ENCODE measurements around the gene HAUS8. TPM values are rescaled to one million over a fixed set of nuclear protein-coding genes. Genes with fewer than 3 reads are reported as not detected.

The HAUS8 gene
- total RNA-seq, 4 donors from 2014 or later: 6.4 to 9.1 (median 6.8) TPM

DNA sequence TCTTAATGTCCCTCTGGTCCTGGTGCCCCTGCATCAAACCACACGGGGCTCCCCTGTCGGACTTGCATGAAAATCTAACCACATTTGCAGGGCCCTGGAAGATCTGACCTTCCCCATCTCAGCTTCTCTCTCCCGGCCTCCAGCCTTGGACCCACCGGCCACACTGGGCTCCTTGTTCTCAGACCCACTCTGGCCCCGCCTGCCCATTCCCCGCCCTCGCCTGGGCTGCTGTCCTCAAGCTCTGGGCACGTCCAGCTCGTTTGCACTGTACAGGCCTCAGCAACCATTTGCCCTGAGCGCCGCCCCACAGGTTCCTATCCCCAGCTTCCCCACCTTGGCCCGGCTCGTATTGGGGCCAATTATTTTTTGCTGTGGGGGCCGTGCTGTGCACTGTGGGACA is 10.9 kb upstream of the HAUS8 start:
- no peaks in the 10 kb centered on the region for H3K9me3 ChIP-seq
- no peak overlapping the region for H3K27ac ChIP-seq
- 93 to 94% methylated on average over 13 to 14 of the region's 14 CpGs for WGBS, 2 donors
- H3K4me1 ChIP-seq: peaks cover 0 to 8% of the 10 kb centered on the region in 2 donors
- TF ChIP-seq POLR2A (IDR thresholded peaks at IDR 0.05): no peak
- TF ChIP-seq, protein P1, sequence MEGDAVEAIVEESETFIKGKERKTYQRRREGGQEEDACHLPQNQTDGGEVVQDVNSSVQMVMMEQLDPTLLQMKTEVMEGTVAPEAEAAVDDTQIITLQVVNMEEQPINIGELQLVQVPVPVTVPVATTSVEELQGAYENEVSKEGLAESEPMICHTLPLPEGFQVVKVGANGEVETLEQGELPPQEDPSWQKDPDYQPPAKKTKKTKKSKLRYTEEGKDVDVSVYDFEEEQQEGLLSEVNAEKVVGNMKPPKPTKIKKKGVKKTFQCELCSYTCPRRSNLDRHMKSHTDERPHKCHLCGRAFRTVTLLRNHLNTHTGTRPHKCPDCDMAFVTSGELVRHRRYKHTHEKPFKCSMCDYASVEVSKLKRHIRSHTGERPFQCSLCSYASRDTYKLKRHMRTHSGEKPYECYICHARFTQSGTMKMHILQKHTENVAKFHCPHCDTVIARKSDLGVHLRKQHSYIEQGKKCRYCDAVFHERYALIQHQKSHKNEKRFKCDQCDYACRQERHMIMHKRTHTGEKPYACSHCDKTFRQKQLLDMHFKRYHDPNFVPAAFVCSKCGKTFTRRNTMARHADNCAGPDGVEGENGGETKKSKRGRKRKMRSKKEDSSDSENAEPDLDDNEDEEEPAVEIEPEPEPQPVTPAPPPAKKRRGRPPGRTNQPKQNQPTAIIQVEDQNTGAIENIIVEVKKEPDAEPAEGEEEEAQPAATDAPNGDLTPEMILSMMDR (IDR thresholded peaks at IDR 0.05): no peak
- no peak overlapping the region for H3K4me3 ChIP-seq (replicated peaks in 1 of 3)
- H3K36me3 ChIP-seq: no peaks in the 10 kb centered on the region
- intact Hi-C loops (cut with DNase I): no loop called here
- H3K27me3 ChIP-seq: no peaks in the 10 kb centered on the region
- no peak for DNase-seq

DNA sequence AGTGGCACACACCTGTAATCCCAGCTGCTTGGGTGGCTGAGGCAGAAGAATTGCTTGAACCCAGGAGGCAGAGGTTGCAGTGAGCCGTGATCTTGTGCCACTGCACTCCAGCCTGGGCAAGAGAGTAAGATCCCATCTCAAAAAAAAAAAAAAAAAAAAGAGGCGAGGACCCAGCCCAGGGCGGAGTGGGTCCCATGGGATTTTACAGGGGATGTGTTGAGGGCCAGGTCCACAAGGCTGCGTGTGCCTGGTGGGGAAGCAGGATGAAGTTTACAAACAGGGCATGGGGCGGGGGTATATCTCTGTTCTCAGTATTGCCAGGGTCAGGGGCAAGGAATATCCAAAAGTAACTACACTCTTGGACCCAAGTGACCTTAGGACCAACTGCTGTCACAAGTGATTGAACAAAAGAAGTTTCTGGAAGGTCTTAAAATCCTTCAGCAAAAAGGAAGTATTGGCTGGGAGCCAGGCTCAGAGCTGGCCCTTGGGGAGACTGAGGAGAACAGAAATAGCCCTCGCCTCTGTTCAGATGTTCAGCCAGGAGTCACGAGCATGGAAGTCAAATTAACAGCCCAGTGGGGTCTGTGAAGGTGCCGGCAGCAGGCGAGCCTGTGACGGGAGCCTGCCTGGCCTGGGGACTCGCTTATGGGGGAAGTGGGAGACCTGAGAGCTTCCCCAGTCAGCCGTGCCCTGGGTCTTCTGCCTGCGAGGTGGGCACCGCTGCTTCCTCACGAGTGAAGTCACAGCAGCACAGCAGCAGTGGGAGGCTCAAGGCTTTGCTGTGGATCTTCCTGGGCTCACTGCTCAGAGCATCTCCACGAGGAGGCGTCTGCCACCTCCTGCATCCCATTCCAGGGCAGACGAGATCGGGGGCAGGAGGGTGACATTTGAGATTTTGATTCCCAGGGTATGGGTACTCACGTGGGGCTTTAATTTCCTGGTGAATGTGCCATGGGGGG is 6.7 kb upstream of the HAUS8 start:
- Histone ChIP-seq H3K27me3 (no peaks in the 10 kb centered on the region), H3K36me3 (no peaks in the 10 kb centered on the region), H3K4me3 (replicated peaks in 1 of 3) (no peak overlapping the region), H3K27ac (no peak overlapping the region), H3K9me3 (no peaks in the 10 kb centered on the region), H3K4me1 (peaks cover under 1 to 28% of the 10 kb centered on the region in 2 donors)
- intact Hi-C loops (cut with DNase I): no loop called here
- TF ChIP-seq, protein P1 (IDR thresholded peaks at IDR 0.05): no peak
- TF ChIP-seq POLR2A (IDR thresholded peaks at IDR 0.05): no peak
- 69 to 77% methylated on average over 15 to 19 of the region's 20 CpGs for WGBS, 2 donors
- DNase-seq: no peak

DNA sequence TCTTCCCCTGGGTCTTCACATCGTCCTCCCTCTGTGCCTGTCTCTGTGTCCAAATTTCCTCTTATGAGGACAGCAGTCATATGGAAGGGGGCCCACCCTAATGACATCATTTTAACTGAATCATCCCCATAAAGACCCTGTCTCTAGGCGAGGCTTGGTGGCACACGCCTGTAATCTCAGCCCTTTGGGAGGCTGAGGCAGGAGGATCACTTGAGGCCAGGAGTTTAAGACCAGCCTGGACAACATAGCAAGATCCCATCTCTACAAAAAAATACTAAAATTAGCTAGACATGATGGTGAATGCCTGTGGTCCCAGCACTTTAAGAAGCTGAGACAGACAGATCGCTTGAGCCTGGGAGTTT is 5.2 kb upstream of the HAUS8 start:
- no peaks in the 10 kb centered on the region for H3K27me3 ChIP-seq
- no peaks in the 10 kb centered on the region for H3K9me3 ChIP-seq
- peaks cover 7 to 35% of the 10 kb centered on the region in 2 donors for H3K4me1 ChIP-seq
- intact Hi-C loops (cut with DNase I): no loop called here
- 70 to 80% methylated on average over 4 of the region's 4 CpGs for whole genome bisulfite sequencing, 2 donors
- DNase-seq: no peak
- H3K36me3 ChIP-seq: no peaks in the 10 kb centered on the region
- H3K27ac ChIP-seq: peak overlapping the region in 1 of 3 donors; percentile 45
- H3K4me3 ChIP-seq (replicated peaks in 1 of 3): no peak overlapping the region
- TF ChIP-seq, protein P1 (IDR thresholded peaks at IDR 0.05): no peak
- no peak for TF ChIP-seq POLR2A (IDR thresholded peaks at IDR 0.05)

DNA sequence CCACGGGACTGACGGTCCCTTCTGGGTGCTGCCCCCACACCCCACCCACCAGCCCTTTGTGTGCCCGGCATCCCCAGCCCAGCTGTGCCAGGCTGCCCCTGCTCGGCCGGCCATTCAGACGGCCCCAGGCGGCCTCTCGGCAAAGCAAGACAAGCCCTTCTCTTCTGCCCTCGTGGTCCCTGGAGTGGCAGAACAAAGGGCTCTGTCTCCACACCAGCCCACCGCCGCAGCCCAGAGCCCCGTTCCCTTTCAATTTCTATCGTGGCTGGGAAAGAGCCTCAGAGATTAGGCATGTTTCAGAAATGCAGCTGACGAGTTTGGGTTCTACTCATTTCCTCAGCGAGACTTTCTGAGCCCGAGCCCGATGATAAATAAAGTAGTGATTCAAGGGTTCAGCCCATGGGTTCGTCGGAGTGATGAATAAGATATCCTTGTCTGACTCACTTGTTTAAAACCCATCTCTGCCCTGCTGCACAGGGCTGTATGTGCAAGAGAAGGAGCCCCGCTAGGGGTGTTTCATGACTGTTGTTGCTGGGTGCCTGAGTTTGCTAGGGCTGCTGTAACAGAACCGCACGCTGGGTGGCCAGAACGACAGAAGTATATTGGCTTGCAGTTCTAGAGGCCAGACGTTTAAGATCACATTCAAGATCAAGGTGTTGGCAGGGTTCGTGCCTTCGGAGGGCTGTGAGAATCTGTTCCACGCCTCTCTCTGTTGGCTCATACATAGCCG is 4.6 kb upstream of the HAUS8 start:
- intact Hi-C loops (cut with DNase I): loop anchor here (10.0 kb wide), 1 partner anchor 135 kb away; the partner anchor contains the start of gene USE1
- H3K36me3 ChIP-seq: no peaks in the 10 kb centered on the region
- no peaks in the 10 kb centered on the region for H3K9me3 ChIP-seq
- no peaks in the 10 kb centered on the region for H3K27me3 ChIP-seq
- peak overlapping the region in 1 of 3 donors; percentile 9 for H3K4me3 ChIP-seq (replicated peaks in 1 of 3)
- peaks cover 7 to 35% of the 10 kb centered on the region in 2 donors for H3K4me1 ChIP-seq
- WGBS, 2 donors: 43 to 46% methylated on average over 24 to 28 of the region's 28 CpGs
- peak; percentile 62 to 69 for DNase-seq
- no peak for TF ChIP-seq POLR2A (IDR thresholded peaks at IDR 0.05)
- TF ChIP-seq, protein P1 (IDR thresholded peaks at IDR 0.05): peak in 3 of 6 experiments; percentile 21 to 52 (median 46)
- peak overlapping the region in 2 of 3 donors; percentile 53 to 78 for H3K27ac ChIP-seq
